ENCODE data around the gene DRICH1.
"Not testable (repeated sequence)": the region's sequence is repeated elsewhere in the genome, so short reads cannot be mapped to it uniquely, and the experiment has no call there.

DRICH1 gene

GRCh38 chr22:23649071-23649501 is 17.0 kb upstream of the DRICH1 start:
- no peak for DNase-seq (ENCODE audit: low read depth)

GRCh38 chr22:23646526-23646925 is 14.4 kb upstream of the DRICH1 start:
- not testable (repeated sequence) for DNase-seq (ENCODE audit: low read depth)

GRCh38 chr22:23640206-23640605 is 8.1 kb upstream of the DRICH1 start:
- not testable (repeated sequence) for DNase-seq (ENCODE audit: low read depth)

- DNase-seq (ENCODE audit: low read depth) = no peak
Measured at GRCh38 chr22:23639661-23640060, 7.5 kb upstream of the DRICH1 start.

- no peak for DNase-seq (ENCODE audit: low read depth)
Measured at GRCh38 chr22:23638611-23639010, 6.5 kb upstream of the DRICH1 start.

GRCh38 chr22:23635291-23635690 is 3.2 kb upstream of the DRICH1 start:
- DNase-seq (ENCODE audit: low read depth) = not testable (repeated sequence)

GRCh38 chr22:23628056-23628743 is 3.9 kb downstream of the DRICH1 start:
- not testable (repeated sequence) for DNase-seq (ENCODE audit: low read depth)

GRCh38 chr22:23627401-23628055 is 4.6 kb downstream of the DRICH1 start:
- peak; percentile 17 for DNase-seq (ENCODE audit: low read depth)

- DNase-seq (ENCODE audit: low read depth) = no peak
Measured at GRCh38 chr22:23626286-23626975, 5.7 kb downstream of the DRICH1 start.

GRCh38 chr22:23622634-23623033 is 9.5 kb downstream of the DRICH1 start:
- no peak for DNase-seq (ENCODE audit: low read depth)

GRCh38 chr22:23621916-23622315 is 10.2 kb downstream of the DRICH1 start:
- DNase-seq (ENCODE audit: low read depth) = not testable (repeated sequence)

GRCh38 chr22:23621082-23621780 is 10.9 kb downstream of the DRICH1 start:
- no peak for DNase-seq (ENCODE audit: low read depth)

- no peak for DNase-seq (ENCODE audit: low read depth)
Measured at GRCh38 chr22:23613193-23613972, 18.7 kb downstream of the DRICH1 start.

- DNase-seq (ENCODE audit: low read depth) = no peak
Measured at GRCh38 chr22:23609983-23610781, 21.9 kb downstream of the DRICH1 start.

- DNase-seq (ENCODE audit: low read depth) = no peak
Measured at GRCh38 chr22:23608583-23608982, 23.5 kb downstream of the DRICH1 start.

- DNase-seq (ENCODE audit: low read depth) = no peak
Measured at GRCh38 chr22:23606204-23607131, 25.7 kb downstream of the DRICH1 start.

GRCh38 chr22:23604939-23605712 is 27.0 kb downstream of the DRICH1 start:
- DNase-seq (ENCODE audit: low read depth) = no peak

GRCh38 chr22:23603266-23603665 is 28.9 kb downstream of the DRICH1 start:
- DNase-seq (ENCODE audit: low read depth) = no peak

Measured in GM04504 (cell line).